Mucosa of stomach (tissue), 1 donor: ENCODE data around the gene ADA.

ENCODE experiments used
- H3K27me3 ChIP-seq: one replicate; pipeline ENCODE4 v1.7.0; 2013; ENCODE audit warnings: mild to moderate bottlenecking, low read length; ENCODE audit not compliant: control insufficient read depth, insufficient read depth
- H3K36me3 ChIP-seq: one replicate; pipeline ENCODE4 v1.7.0; 2013; ENCODE audit warnings: low read length; ENCODE audit not compliant: control insufficient read depth, insufficient read depth
- H3K4me1 ChIP-seq: one replicate; pipeline ENCODE4 v1.7.0; 2013; ENCODE audit warnings: mild to moderate bottlenecking, low read length; ENCODE audit not compliant: control insufficient read depth, insufficient read depth
- H3K4me3 ChIP-seq: one replicate; pipeline ENCODE4 v1.7.0; 2013; ENCODE audit warnings: low read length
- H3K9ac ChIP-seq: one replicate; pipeline ENCODE4 v1.7.0; 2013; ENCODE audit warnings: mild to moderate bottlenecking, low read length, moderate library complexity
- H3K9me3 ChIP-seq: one replicate; pipeline ENCODE4 v1.7.0; 2013; ENCODE audit warnings: mild to moderate bottlenecking, low read length, moderate library complexity; ENCODE audit not compliant: control insufficient read depth
- donor health status: Pancreatic carcinoma.

Gene ADA

GRCh38 chr20:44626278-44626677, 25.2 kb downstream of the ADA start:
- Histone ChIP-seq H3K9ac (no peak overlapping the region), H3K36me3 (no peaks in the 10 kb centered on the region), H3K4me3 (no peak overlapping the region)

GRCh38 chr20:44625361-44625760, 26.1 kb downstream of the ADA start:
- Histone ChIP-seq H3K9ac (no peak overlapping the region), H3K9me3 (no peaks in the 10 kb centered on the region), H3K27me3 (no peaks in the 10 kb centered on the region), H3K4me1 (no peaks in the 10 kb centered on the region), H3K4me3 (no peak overlapping the region), H3K36me3 (peaks cover 3% of the 10 kb centered on the region)

More at GRCh38 chr20:44626278-44626677, 25.2 kb downstream of the ADA start:
- Histone ChIP-seq H3K9me3 (no peaks in the 10 kb centered on the region), H3K4me1 (no peaks in the 10 kb centered on the region), H3K27me3 (no peaks in the 10 kb centered on the region)

GRCh38 chr20:44624743-44625271, 26.7 kb downstream of the ADA start:
- Histone ChIP-seq H3K27me3 (no peaks in the 10 kb centered on the region), H3K4me1 (no peaks in the 10 kb centered on the region), H3K36me3 (peaks cover 3% of the 10 kb centered on the region), H3K4me3 (no peak overlapping the region), H3K9me3 (no peaks in the 10 kb centered on the region), H3K9ac (no peak overlapping the region)

GRCh38 chr20:44624152-44624551, 27.3 kb downstream of the ADA start:
- no peaks in the 10 kb centered on the region for H3K27me3 ChIP-seq
- no peaks in the 10 kb centered on the region for H3K4me1 ChIP-seq
- peaks cover 3% of the 10 kb centered on the region for H3K36me3 ChIP-seq
- H3K9ac ChIP-seq = no peak overlapping the region
- no peak overlapping the region for H3K4me3 ChIP-seq
- H3K9me3 ChIP-seq = no peaks in the 10 kb centered on the region

- Histone ChIP-seq H3K9me3 (no peaks in the 10 kb centered on the region), H3K4me1 (peaks cover 4% of the 10 kb centered on the region), H3K4me3 (no peak overlapping the region), H3K9ac (no peak overlapping the region), H3K36me3 (peaks cover 3% of the 10 kb centered on the region), H3K27me3 (no peaks in the 10 kb centered on the region)
Measured at GRCh38 chr20:44622501-44623270, 28.8 kb downstream of the ADA start.

GRCh38 chr20:44621939-44622338, 29.6 kb downstream of the ADA start:
- no peaks in the 10 kb centered on the region for H3K9me3 ChIP-seq
- no peaks in the 10 kb centered on the region for H3K27me3 ChIP-seq
- H3K4me3 ChIP-seq = no peak overlapping the region
- H3K36me3 ChIP-seq = peaks cover 3% of the 10 kb centered on the region
- H3K9ac ChIP-seq = no peak overlapping the region
- peaks cover 5% of the 10 kb centered on the region for H3K4me1 ChIP-seq

- H3K36me3 ChIP-seq = peaks cover 3% of the 10 kb centered on the region
- no peak overlapping the region for H3K9ac ChIP-seq
- no peaks in the 10 kb centered on the region for H3K27me3 ChIP-seq
- H3K9me3 ChIP-seq = no peaks in the 10 kb centered on the region
- no peak overlapping the region for H3K4me3 ChIP-seq
- peaks cover 11% of the 10 kb centered on the region for H3K4me1 ChIP-seq
Measured at GRCh38 chr20:44621325-44621724, 30.2 kb downstream of the ADA start.

- Histone ChIP-seq H3K36me3 (peaks cover 3% of the 10 kb centered on the region), H3K4me1 (peaks cover 14% of the 10 kb centered on the region), H3K9me3 (no peaks in the 10 kb centered on the region), H3K4me3 (no peak overlapping the region), H3K9ac (no peak overlapping the region), H3K27me3 (no peaks in the 10 kb centered on the region)
Measured at GRCh38 chr20:44620030-44620429, 31.5 kb downstream of the ADA start.

- Histone ChIP-seq H3K9me3 (no peaks in the 10 kb centered on the region), H3K4me3 (no peak overlapping the region), H3K27me3 (no peaks in the 10 kb centered on the region), H3K36me3 (peaks cover 3% of the 10 kb centered on the region), H3K9ac (no peak overlapping the region), H3K4me1 (peaks cover 14% of the 10 kb centered on the region)
Measured at GRCh38 chr20:44619294-44619693, 32.2 kb downstream of the ADA start.

GRCh38 chr20:44618318-44618731, 33.2 kb downstream of the ADA start:
- H3K27me3 ChIP-seq = no peaks in the 10 kb centered on the region
- no peaks in the 10 kb centered on the region for H3K9me3 ChIP-seq
- no peak overlapping the region for H3K9ac ChIP-seq
- H3K36me3 ChIP-seq = peaks cover 3% of the 10 kb centered on the region
- H3K4me3 ChIP-seq = no peak overlapping the region
- H3K4me1 ChIP-seq = peaks cover 14% of the 10 kb centered on the region

- H3K4me1 ChIP-seq = peaks cover 14% of the 10 kb centered on the region
- H3K9me3 ChIP-seq = no peaks in the 10 kb centered on the region
- no peak overlapping the region for H3K9ac ChIP-seq
- no peak overlapping the region for H3K4me3 ChIP-seq
- peaks cover 3% of the 10 kb centered on the region for H3K36me3 ChIP-seq
- no peaks in the 10 kb centered on the region for H3K27me3 ChIP-seq
Measured at GRCh38 chr20:44616604-44616964, 34.9 kb downstream of the ADA start.

GRCh38 chr20:44615876-44616603, 35.5 kb downstream of the ADA start:
- no peaks in the 10 kb centered on the region for H3K27me3 ChIP-seq
- no peaks in the 10 kb centered on the region for H3K9me3 ChIP-seq
- peaks cover 3% of the 10 kb centered on the region for H3K36me3 ChIP-seq
- peaks cover 14% of the 10 kb centered on the region for H3K4me1 ChIP-seq
- H3K4me3 ChIP-seq = no peak overlapping the region
- H3K9ac ChIP-seq = no peak overlapping the region
